ENCODE results near the gene CD68. TPM values are rescaled to one million over a fixed set of nuclear protein-coding genes. Genes with fewer than 3 reads are reported as not detected.
"Not testable (repeated sequence)": the region's sequence is repeated elsewhere in the genome, so short reads cannot be mapped to it uniquely, and the experiment has no call there.

The CD68 gene
- total RNA-seq, 2 experiments from 2014 or later = 32.5 to 33.9 TPM

- Mint-ChIP-seq H3K27ac (peak within 1 kb of the TSS; percentile 49), H3K4me3 (no peak within 1 kb of the TSS), H3K4me1 (peaks cover 4% of the 10 kb centered on the region), H3K9me3 (no peaks in the 10 kb centered on the region), H3K36me3 (peaks cover 16% of the 10 kb centered on the region), H3K27me3 (no peaks in the 10 kb centered on the region)
- POLR2A ChIA-PET = interaction anchor here (0.9 to 2.4 kb wide), 9 partner anchors 10 to 153 kb away, joined by 3 to 10 read pairs (median 4); partner anchors contain the start of genes CD68, FGF11 and TP53
- ATAC-seq (ENCODE audit: low read depth) (no peak), DNase-seq (no peak)
Observed at GRCh38 chr17:7589891-7590691, 10.7 kb downstream of the CD68 start, which contains the start of gene SOX15. TSS of gene SOX15 (minus strand) at chr17:7590094. CDS start at chr17:7589676, 418 bp downstream.

GRCh38 chr17:7590743-7591142, 11.3 kb downstream of the CD68 start:
- H3K4me1 Mint-ChIP-seq = peaks cover 3% of the 10 kb centered on the region
- ATAC-seq (ENCODE audit: low read depth) = no peak
- H3K4me3 Mint-ChIP-seq = no peak overlapping the region
- H3K9me3 Mint-ChIP-seq = no peaks in the 10 kb centered on the region
- H3K27me3 Mint-ChIP-seq = no peaks in the 10 kb centered on the region
- H3K27ac Mint-ChIP-seq = peak overlapping the region; percentile 49
- H3K36me3 Mint-ChIP-seq = peaks cover 21% of the 10 kb centered on the region
- POLR2A ChIA-PET = interaction anchor here (1.7 to 2.4 kb wide), 2 partner anchors 15 to 96 kb away, joined by 4 to 10 read pairs; partner anchors contain the start of gene TP53
- DNase-seq = no peak

GRCh38 chr17:7591596-7591995, 12.2 kb downstream of the CD68 start:
- H3K4me1 Mint-ChIP-seq = peaks cover 3% of the 10 kb centered on the region
- H3K9me3 Mint-ChIP-seq = no peaks in the 10 kb centered on the region
- POLR2A ChIA-PET = interaction anchor here (1.7 kb wide), 1 partner anchor 16 kb away, joined by 4 read pairs; no protein-coding TSS in a partner anchor
- H3K27me3 Mint-ChIP-seq = no peaks in the 10 kb centered on the region
- H3K36me3 Mint-ChIP-seq = peaks cover 21% of the 10 kb centered on the region
- no peak for ATAC-seq (ENCODE audit: low read depth)
- DNase-seq = no peak
- H3K27ac Mint-ChIP-seq = no peak overlapping the region
- no peak overlapping the region for H3K4me3 Mint-ChIP-seq

GRCh38 chr17:7592422-7593021, 13.1 kb downstream of the CD68 start:
- no peaks in the 10 kb centered on the region for H3K9me3 Mint-ChIP-seq
- no peak overlapping the region for H3K27ac Mint-ChIP-seq

GRCh38 chr17:7593296-7593695, 13.9 kb downstream of the CD68 start:
- H3K27ac Mint-ChIP-seq = no peak overlapping the region

More at GRCh38 chr17:7592422-7593021, 13.1 kb downstream of the CD68 start:
- no peaks in the 10 kb centered on the region for H3K27me3 Mint-ChIP-seq
- DNase-seq (no peak), ATAC-seq (ENCODE audit: low read depth) (no peak)
- POLR2A ChIA-PET = no interaction called here
- H3K36me3 Mint-ChIP-seq = peaks cover 21% of the 10 kb centered on the region
- H3K4me1 Mint-ChIP-seq = no peaks in the 10 kb centered on the region
- H3K4me3 Mint-ChIP-seq = no peak overlapping the region

GRCh38 chr17:7597561-7597960, 18.1 kb downstream of the CD68 start:
- POLR2A ChIA-PET; H3K9me3 Mint-ChIP-seq; DNase-seq; ATAC-seq (ENCODE audit: low read depth); H3K27ac Mint-ChIP-seq; H3K27me3 Mint-ChIP-seq; H3K4me1 Mint-ChIP-seq; H3K4me3 Mint-ChIP-seq: not testable (repeated sequence)
- peaks cover 29% of the 10 kb centered on the region for H3K36me3 Mint-ChIP-seq

More at GRCh38 chr17:7593296-7593695, 13.9 kb downstream of the CD68 start:
- H3K4me1 Mint-ChIP-seq = no peaks in the 10 kb centered on the region
- peaks cover 21% of the 10 kb centered on the region for H3K36me3 Mint-ChIP-seq
- H3K4me3 Mint-ChIP-seq = no peak overlapping the region
- no peaks in the 10 kb centered on the region for H3K27me3 Mint-ChIP-seq
- no peak for ATAC-seq (ENCODE audit: low read depth)
- H3K9me3 Mint-ChIP-seq = no peaks in the 10 kb centered on the region
- no peak for DNase-seq
- POLR2A ChIA-PET = no interaction called here

- POLR2A ChIA-PET = no interaction called here
- Mint-ChIP-seq H3K9me3 (no peaks in the 10 kb centered on the region), H3K27ac (no peak overlapping the region), H3K4me3 (no peak overlapping the region), H3K27me3 (no peaks in the 10 kb centered on the region), H3K4me1 (peaks cover 8% of the 10 kb centered on the region), H3K36me3 (peaks cover 16% of the 10 kb centered on the region)
- ATAC-seq (ENCODE audit: low read depth) = no peak
- DNase-seq = no peak
Observed at GRCh38 chr17:7606280-7606679, 26.8 kb downstream of the CD68 start.

GRCh38 chr17:7610641-7611040, 31.2 kb downstream of the CD68 start:
- H3K27me3 Mint-ChIP-seq = no peaks in the 10 kb centered on the region
- POLR2A ChIA-PET = no interaction called here
- H3K27ac Mint-ChIP-seq = no peak overlapping the region
- H3K36me3 Mint-ChIP-seq = peaks cover 4% of the 10 kb centered on the region
- DNase-seq = no peak
- H3K9me3 Mint-ChIP-seq = no peaks in the 10 kb centered on the region
- H3K4me1 Mint-ChIP-seq = peaks cover 28% of the 10 kb centered on the region
- ATAC-seq (ENCODE audit: low read depth) = no peak
- no peak overlapping the region for H3K4me3 Mint-ChIP-seq

GRCh38 chr17:7611635-7612293, 32.3 kb downstream of the CD68 start:
- peak overlapping the region; percentile 28 for H3K4me3 Mint-ChIP-seq
- no peaks in the 10 kb centered on the region for H3K27me3 Mint-ChIP-seq
- H3K4me1 Mint-ChIP-seq = peaks cover 28% of the 10 kb centered on the region
- POLR2A ChIA-PET = interaction anchor here (0.5 to 0.6 kb wide), 2 partner anchors 37 to 75 kb away, joined by 3 read pairs; partner anchors contain the start of gene TP53
- no peak for ATAC-seq (ENCODE audit: low read depth)
- H3K9me3 Mint-ChIP-seq = no peaks in the 10 kb centered on the region
- no peak overlapping the region for H3K27ac Mint-ChIP-seq
- no peak for DNase-seq
- peaks cover 1% of the 10 kb centered on the region for H3K36me3 Mint-ChIP-seq

GRCh38 chr17:7612294-7612640, 32.8 kb downstream of the CD68 start:
- Mint-ChIP-seq H3K36me3 (peaks cover 1% of the 10 kb centered on the region), H3K4me3 (no peak overlapping the region), H3K27me3 (no peaks in the 10 kb centered on the region), H3K4me1 (peaks cover 28% of the 10 kb centered on the region), H3K27ac (no peak overlapping the region), H3K9me3 (no peaks in the 10 kb centered on the region)
- DNase-seq (no peak), ATAC-seq (ENCODE audit: low read depth) (no peak)
- POLR2A ChIA-PET = interaction anchor here (0.5 kb wide), 1 partner anchor 36 kb away, joined by 3 read pairs; no protein-coding TSS in a partner anchor

GRCh38 chr17:7613769-7614424, 34.5 kb downstream of the CD68 start:
- no peak for ATAC-seq (ENCODE audit: low read depth)
- Mint-ChIP-seq H3K36me3 (peaks cover 1% of the 10 kb centered on the region), H3K27ac (peak overlapping the region; percentile 88), H3K4me3 (peak overlapping the region; percentile 91), H3K9me3 (no peaks in the 10 kb centered on the region), H3K4me1 (peaks cover 28% of the 10 kb centered on the region), H3K27me3 (no peaks in the 10 kb centered on the region)
- DNase-seq = no peak
- POLR2A ChIA-PET = interaction anchor here (0.6 to 2.7 kb wide), 14 partner anchors 13 to 129 kb away, joined by 3 to 22 read pairs (median 5); partner anchors contain the start of genes ATP1B2, CD68, DNAH2 and MPDU1

GRCh38 chr17:7614425-7615264, 35.2 kb downstream of the CD68 start, which contains the start of gene FXR2:
TSS of gene FXR2 (minus strand) at chr17:7614897. CDS start at chr17:7614532, 365 bp downstream.
- Mint-ChIP-seq H3K4me3 (peak within 1 kb of the TSS; percentile 91), H3K27ac (peak within 1 kb of the TSS; percentile 95), H3K4me1 (peaks cover 25% of the 10 kb centered on the region), H3K27me3 (no peaks in the 10 kb centered on the region), H3K36me3 (peaks cover 1% of the 10 kb centered on the region), H3K9me3 (no peaks in the 10 kb centered on the region)
- POLR2A ChIA-PET = interaction anchor here (0.8 to 2.7 kb wide), 19 partner anchors 13 to 179 kb away, joined by 3 to 22 read pairs (median 4); partner anchors contain the start of genes ATP1B2, CD68, DNAH2 and MPDU1
- peak; percentile 90 for ATAC-seq (ENCODE audit: low read depth)
- peak; percentile 97 for DNase-seq

All from activated naive CD8-positive, alpha-beta T cell treated with anti-CD3 and anti-CD28 coated beads, Interleukin-2, amount 10 ng/mL, durations not matched to agents 7 days and 5 days (primary cell).